Measurements from ENCODE around the gene TPRN.

The TPRN gene

GRCh38 chr9:137235424-137236237 is 35.1 kb upstream of the TPRN start:
- no peak for DNase-seq (ENCODE audit: low spot score)

DNA sequence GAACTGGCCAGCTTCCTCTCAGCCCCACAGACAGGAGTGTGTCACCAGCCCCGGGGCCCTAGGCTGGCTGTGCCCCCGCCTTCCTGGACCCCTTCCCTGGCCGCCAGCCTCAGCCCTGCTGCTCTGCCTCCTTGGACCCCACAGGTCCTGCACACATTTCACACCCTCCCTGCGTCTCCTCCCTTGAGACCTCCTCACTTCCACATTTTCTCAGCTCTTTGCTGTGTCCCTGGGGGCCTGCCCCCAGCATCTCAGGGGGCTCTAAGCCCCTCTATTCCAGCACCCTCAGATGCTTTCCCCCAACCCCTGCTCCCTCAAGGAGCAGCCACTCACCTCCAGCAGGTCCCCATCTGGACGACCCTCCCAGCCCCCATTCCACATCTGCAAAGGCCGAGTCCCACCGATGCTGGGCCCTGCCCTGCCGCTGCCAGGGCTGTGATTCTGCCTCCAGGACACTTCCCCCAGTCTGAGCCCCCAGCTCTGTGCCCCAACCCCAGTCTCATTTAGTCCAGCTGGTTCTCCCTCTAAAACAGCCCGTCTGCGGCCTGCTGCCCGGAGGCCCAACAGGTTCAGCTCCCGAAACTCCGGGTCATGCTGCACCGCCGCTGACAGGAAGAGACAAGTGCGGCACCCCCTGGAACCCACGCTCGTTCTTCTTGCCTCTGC is 34.4 kb upstream of the TPRN start:
- DNase-seq (ENCODE audit: low spot score): no peak

DNA sequence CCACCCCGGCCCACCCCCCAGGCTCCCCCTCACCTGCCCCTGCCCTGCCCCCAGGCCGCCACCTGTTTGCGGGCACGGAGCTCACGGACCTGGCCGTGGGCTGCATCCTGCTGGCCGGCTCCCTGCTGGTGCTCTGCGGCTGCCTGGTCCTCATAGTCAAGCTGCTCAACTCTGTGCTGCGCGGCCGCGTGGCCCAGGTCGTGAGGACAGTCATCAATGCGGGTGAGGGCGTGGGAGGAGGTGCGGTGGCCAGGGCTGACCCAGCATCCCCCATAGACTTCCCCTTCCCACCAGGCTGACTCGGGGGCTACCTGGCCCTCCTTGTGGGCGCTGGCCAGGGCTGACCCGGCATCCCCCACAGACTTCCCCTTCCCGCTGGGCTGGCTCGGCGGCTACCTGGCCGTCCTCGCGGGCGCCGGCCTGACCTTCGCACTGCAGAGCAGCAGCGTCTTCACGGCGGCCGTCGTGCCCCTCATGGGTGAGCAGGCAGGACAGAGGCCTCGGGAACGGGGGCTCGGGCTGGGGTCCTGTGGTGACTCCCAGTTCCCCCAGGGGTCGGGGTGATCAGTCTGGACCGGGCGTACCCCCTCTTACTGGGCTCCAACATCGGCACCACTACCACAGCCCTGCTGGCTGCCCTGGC is 33.6 kb upstream of the TPRN start:
- DNase-seq (ENCODE audit: low spot score): no peak

GRCh38 chr9:137233143-137233980 is 32.8 kb upstream of the TPRN start:
- DNase-seq (ENCODE audit: low spot score): no peak

GRCh38 chr9:137232510-137232909 is 32.0 kb upstream of the TPRN start:
- DNase-seq (ENCODE audit: low spot score): no peak

- DNase-seq (ENCODE audit: low spot score): no peak
Observed at GRCh38 chr9:137232101-137232500, 31.6 kb upstream of the TPRN start.

- no peak for DNase-seq (ENCODE audit: low spot score)
Observed at GRCh38 chr9:137231372-137232039, 31.0 kb upstream of the TPRN start.

- DNase-seq (ENCODE audit: low spot score): no peak
Observed at GRCh38 chr9:137230705-137231371, 30.3 kb upstream of the TPRN start, which contains the start of gene SLC34A3. Gene SLC34A3 (plus strand): TSS chr9:137230901. CDS start chr9:137231703, 802 bp downstream.

GRCh38 chr9:137229903-137230704 is 29.6 kb upstream of the TPRN start:
- DNase-seq (ENCODE audit: low spot score): no peak

- DNase-seq (ENCODE audit: low spot score): no peak
Observed at GRCh38 chr9:137228968-137229896, 28.7 kb upstream of the TPRN start.

DNA sequence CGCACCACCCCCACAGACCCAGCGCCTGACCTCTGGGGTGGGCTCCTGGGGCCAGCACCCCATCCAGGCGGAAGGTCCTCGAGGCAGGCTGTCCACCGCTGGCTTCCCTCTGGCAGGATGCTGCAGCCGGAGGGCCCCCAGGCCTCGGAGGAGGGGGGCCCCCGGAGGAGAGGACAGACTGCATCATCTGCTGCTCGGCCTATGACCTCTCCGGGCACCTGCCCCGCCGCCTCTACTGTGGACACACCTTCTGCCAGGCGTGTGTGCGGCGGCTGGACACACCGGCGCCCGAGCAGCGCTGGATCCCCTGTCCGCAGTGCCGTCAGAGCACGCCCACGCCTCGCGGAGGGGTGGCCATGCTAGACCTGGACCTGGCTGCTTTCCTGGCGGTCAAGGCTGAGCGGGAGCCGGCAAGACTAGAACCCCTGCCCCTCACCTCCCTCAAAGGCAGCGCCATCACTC is 28.0 kb upstream of the TPRN start:
- no peak for DNase-seq (ENCODE audit: low spot score)

DNA sequence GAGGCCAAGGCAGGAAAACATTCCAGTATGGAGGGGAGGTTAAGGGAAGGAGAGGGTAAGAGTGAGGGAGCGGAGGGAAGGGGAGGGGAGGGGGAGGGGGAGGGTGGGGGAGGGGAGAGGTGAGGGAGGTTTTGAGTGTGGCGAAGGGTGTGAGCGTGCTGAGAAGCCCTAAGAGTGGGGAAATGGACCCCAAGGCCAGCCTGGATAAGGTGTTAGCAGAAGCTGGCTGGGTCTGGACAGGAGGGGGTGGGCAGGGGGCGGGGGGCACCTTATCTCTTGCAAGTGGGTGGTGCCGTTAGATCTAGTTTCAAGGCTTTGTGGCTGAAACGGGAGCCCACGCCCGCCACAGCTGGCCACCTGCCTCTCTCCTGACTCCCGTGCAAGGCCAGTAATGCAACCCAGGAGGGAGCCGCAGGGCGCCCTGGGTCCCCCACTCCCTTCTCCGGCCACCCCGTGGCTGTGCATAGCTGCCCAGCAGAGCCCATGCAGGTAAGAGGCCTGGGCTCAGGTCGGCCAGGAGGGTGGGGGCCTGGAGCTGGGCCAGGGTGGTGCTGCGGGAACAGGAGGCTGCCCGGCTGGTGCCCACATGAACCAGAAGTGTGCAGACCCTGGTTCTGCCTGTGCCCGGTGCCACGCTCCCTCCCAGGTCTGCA is 27.4 kb upstream of the TPRN start:
- DNase-seq (ENCODE audit: low spot score): no peak

GRCh38 chr9:137227054-137227852 is 26.7 kb upstream of the TPRN start, which contains the start of gene RNF224:
Gene RNF224 (plus strand): TSS chr9:137227502. CDS start chr9:137228336, 834 bp downstream.
- DNase-seq (ENCODE audit: low spot score): peak; percentile 82

- no peak for DNase-seq (ENCODE audit: low spot score)
Observed at GRCh38 chr9:137226338-137227053, 26.0 kb upstream of the TPRN start.

- no peak for DNase-seq (ENCODE audit: low spot score)
Observed at GRCh38 chr9:137225699-137226331, 25.3 kb upstream of the TPRN start.
